Suppressor macrophage (primary cell): ENCODE results near the gene NAXE.
A peak's percentile ranks its signal among the peaks of the same experiment; 100 is the strongest.
"Not testable (repeated sequence)": the region's sequence is repeated elsewhere in the genome, so short reads cannot be mapped to it uniquely, and the experiment has no call there.

Source experiments
- DNase-seq, 4 experiments: peaks; one replicate each; pipeline ENCODE4 v3.0.0-alpha.2; 2020 to 2022

NAXE gene

DNA sequence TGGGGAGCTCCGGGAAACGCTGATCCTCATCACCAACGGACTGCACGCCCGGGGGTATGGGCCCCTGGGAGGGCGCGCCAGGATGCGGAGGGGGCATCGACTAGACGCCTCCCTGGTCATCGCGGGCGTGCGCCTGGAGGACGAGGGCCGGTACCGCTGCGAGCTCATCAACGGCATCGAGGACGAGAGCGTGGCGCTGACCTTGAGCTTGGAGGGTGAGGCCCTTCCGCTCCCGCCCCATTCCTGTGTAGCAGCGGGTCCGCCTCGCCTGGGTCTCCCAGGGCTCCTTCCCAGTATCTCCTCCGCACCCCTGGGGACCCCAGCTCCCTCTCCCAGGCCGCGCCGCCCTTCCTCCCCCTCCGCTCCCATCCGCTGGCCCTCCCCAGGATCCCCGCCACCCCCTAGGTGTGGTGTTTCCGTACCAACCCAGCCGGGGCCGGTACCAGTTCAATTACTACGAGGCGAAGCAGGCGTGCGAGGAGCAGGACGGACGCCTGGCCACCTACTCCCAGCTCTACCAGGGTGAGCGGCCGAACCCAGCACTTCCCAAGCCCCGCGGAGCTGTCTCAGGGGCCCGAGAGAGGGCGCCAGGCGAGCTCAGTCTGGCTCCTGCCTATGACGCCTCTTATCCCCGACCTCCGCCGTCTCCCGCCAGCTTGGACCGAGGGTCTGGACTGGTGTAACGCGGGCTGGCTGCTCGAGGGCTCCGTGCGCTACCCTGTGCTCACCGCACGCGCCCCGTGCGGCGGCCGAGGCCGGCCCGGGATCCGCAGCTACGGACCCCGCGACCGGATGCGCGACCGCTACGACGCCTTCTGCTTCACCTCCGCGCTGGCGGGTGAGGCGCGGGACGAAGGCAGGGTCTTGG is 32.6 kb downstream of the NAXE start:
- peak; percentile 53 to 82 (median 64) for DNase-seq

DNA sequence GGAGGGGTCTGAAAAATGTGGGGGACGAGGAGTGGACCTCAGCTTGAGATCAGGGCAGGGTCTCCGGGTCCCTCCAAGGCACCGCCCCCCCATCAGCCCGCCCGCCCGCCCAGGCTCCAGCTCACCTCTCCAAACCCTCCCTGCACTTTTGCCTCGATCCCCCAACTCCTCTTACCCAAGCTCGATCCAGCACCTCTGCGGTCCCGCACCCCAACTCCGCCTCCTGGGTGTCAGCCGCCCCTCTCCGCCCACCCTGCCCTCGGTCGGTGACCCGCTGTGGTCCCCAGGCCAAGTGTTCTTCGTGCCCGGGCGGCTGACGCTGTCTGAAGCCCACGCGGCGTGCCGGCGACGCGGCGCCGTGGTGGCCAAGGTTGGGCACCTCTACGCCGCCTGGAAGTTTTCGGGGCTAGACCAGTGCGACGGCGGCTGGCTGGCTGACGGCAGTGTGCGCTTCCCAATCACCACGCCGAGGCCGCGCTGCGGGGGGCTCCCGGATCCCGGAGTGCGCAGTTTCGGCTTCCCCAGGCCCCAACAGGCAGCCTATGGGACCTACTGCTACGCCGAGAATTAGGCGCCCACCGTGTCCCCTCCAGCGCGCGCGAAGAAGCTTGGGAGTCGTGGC is 33.3 kb downstream of the NAXE start:
- DNase-seq = peak in 2 of 4 experiments; percentile 10 to 20

DNA sequence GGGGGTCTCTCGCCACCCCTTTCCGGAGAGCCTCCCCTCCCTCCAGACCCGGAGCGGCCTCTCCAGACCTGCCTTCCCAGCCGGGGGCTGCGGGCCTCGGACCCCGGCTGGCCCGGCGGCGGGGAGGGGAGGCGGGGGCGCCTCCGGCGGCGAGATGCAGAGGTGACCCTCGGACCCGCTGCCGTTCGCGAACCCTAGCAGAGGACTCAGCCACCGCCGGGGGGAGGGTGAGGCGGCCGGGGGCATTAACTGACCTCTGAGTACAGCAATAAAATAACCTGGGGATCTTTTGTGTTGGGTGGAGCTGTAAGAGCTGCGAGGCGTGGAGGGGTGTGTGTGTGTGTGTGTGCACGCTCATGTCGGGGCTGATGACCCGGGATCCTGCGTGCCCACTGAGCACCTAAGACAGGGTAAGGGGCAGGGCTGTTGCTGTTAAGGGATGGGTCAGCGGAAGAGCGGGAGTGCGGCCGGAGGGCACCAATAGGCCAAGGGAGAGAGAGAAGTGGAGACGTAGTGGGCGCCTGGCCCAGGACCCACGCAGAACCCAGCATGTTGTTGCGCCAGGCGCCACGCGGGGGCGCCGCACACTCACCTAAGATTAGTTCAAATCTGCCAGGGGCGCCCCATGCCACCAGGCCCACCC is 34.0 kb downstream of the NAXE start:
- DNase-seq = peak; percentile 63 to 85 (median 76)

DNA sequence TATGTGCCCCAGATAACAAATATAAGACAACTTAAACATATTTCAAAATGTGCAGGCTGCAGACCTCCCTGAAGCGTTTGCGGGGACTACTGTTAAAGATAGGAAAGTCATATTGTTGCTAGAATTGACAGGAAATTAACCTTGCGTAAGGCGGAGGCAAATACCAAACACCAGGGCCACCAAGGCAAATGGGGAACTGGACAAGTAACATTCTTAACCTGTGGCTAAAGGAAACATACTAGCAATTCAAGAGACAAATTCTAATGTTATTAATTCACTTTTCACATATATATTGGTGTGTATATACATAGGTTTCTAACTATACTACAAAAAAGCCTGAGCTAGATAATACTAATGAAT is 34.5 kb downstream of the NAXE start:
- DNase-seq = no peak

DNA sequence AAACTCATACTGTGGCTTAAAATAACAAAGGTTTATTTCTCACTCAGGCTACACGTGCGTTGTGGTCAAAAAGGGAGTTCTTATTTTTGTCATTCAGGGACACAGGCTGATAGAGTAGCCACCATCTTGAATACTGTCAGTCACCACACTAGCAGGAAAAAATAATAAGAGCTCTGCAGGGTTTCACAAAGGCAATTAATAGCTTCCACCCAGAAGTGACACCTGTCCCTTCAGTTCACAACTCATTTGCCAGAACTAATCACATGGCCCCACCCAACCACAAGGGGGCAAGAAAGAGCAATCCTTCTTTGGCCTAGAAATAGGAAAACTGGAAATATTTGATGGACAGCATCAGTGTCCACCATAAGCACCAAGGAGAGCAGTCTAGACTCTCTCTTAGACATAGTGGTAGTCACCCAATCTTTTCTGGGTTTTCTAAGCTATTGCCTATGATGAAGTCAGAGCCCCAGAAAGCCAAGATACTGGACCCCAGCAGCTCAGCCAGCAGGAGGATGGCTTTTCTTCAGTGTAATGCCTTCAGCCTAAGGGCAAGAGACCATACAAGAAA is 35.8 kb downstream of the NAXE start:
- DNase-seq = peak; percentile 63 to 76 (median 72)

DNA sequence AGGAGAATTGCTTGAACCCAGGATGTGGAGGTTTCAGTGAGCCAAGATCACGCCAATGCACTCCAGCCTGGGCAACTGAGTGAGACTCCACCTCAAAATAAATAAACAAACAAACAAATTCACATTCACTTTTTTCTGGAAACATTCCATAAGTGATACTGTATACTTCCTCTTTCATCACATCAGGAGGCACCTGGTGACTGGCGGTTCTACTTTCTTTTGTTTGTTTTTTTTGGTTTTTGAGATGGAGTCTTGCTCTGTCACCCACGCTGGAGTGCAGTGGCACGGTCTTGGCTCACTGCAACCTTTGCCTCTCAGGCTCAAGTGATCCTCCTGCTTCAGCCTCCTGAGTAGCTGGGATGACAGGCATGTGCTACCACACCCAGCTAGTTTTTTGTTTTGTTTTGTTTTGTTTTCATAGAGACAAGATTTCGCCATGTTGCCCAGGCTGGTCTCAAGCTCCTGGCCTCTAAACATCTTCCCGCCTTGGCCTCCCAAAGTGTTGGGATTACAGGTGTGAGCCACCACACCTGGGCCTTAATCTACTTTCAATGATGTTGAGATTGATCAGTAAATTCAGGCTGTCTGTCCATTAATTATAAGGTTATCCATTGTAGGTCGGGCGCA is 38.4 kb downstream of the NAXE start:
- DNase-seq = no peak

DNA sequence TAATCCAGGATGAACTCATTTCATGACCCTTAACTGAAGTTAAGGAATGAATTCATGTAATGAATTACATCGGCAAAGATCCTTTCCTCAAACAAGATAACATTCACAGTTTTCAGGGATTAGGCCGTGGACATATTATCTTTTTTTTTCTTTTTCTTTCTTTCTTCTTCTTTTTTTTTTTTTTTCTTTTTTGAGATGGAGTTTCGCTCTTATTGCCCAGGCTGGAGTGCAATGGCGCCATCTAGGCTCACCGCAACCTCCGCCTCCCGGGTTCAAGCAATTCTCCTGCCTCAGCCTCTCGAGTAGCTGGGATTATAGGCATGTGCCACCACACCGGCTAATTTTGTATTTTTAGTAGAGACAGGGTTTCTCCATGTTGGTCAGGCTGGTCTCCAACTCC is 39.6 kb downstream of the NAXE start:
- DNase-seq = not testable (repeated sequence)

DNA sequence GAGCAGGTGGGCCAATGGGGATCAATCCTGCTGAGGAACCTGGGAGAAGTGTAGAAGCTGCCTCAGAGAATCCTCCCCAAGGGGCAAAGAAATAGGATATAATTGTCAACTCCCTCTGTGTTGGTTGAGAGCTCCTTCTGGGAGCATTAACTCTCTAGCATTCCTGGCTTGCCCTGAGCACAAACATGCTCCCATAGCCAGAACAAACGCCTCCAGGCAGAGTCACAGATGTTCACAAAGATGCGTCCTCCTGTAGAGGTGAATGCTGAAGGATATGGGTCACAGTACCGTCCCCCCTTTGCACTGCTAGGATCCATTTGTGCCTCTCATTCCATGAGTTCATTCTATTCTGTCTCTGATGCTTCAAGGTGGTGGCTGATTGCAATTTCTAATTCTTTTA is 40.8 kb downstream of the NAXE start:
- DNase-seq = no peak

DNA sequence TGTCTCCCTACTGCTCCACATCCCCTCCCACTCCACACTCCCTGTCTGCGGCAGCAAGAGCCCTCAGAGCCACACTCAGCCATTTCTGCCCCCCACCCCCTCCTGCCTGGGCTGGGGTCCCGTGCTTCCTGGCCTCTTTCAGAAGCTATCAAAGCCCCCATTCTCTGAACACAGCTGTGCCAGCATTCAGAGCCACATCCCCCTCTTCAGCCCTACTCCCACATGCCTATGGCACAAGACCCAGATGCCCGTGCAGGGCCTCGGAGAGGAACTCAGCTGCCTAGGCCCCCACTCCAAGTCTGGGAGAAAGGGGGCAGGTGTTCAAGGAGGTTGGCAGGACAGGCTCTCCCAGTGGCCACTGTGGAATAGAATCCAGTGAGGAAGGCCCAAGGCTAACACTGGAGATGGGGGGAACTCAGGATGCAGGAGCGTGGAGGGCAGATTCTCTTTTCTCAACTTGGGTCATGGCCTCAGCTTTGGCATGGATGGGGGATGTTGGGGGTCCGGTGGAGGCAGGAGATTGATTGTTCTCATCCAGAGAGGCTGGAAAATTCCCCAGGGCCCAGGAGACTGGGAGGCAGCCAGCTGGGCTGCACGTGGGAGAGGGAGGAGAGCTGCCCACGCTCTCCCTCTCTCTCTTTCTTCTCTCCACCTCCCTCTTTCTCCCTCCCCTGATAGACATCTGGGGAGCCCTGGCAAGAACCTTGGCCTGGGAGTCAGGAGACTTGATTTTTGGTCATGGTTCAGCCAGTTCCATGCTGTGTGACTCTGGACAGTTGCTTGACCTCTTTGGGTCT is 46.8 kb downstream of the NAXE start:
- DNase-seq = no peak

DNA sequence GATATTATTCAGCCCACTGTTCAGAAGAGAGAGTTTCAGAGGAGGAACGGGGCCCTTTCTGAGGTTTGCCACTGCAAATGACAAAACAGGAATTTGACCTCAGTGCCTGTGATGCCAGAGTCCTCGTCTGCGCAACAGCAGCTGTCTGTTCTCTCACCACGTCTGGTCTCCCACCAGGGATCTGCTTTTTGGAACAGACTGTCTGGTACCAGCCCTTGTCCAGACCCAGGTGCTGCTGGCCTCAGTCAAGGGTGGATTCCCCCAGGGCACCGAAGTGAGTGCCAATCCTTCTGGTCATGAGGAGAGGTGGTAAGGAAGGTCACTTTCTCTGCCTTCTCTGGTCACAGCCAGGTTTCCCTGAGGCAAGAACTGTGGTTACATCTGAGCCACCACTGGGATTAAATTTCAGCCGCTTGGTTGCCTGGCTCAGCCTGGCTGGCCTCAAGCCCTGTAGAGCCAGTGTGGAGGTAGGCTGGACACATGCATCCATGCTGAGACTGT is 48.1 kb downstream of the NAXE start:
- no peak for DNase-seq

DNA sequence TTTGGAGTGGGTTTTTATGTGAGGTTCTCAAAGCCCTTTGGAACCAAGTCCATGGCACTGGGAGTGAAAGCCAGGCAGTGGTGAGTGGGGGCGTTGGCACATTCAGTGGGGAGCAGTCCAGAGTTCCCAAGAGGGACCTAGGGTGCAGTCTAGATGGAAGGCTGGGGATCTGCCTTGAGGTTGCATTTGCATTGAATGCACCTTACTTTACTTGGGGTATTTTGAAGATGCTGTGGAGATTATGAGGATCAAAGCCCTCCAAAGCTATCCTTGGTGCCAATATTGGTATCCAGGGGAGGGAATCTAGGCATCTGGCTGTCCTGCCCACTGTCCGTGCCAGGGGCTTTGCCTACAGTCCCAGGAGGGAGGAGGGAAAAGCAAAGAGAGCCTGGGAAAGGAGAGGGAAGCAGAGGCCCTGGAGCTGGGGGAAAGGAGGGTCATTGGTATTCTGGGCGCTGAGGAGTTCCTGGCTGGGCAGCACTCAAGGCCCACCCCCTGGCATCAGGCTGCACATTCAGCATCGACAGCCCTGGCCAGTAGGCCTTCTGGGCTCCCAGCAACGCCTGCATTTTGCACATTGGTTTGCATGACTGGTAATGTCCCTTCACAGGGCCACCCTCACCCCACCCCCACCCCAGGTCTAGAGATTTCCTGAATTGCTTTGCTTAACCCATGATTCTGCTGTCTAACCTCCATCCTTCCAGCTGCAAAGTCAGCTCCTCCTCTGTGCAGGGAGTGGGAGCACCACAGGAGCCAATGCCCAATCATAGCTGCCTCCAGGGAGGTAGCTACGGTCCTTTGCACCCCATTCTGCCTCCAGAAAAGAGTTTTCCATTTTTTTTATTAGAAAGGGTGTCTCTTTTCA is 49.5 kb downstream of the NAXE start:
- no peak for DNase-seq

DNA sequence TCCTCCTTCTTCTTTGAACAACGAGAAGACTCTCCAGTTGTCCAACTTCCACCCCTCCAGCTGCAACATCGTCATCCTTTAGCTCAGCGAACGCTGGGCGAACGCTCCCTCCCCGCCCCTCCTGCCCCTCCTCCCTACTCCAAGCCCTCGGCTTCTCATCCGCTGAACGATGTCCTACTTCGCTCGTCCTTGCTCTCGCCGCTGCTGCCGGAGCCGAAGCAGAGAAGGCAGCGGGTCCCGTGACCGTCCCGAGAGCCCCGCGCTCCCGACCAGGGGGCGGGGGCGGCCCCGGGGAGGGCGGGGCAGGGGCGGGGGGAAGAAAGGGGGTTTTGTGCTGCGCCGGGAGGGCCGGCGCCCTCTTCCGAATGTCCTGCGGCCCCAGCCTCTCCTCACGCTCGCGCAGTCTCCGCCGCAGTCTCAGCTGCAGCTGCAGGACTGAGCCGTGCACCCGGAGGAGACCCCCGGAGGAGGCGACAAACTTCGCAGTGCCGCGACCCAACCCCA is 50.2 kb downstream of the NAXE start, which contains the start of gene BCAN:
Gene BCAN (plus strand): TSS at position 357 of the 504 bp plus-strand sequence. CDS start 3,938 bp downstream, outside the sequence.
- peak in 2 of 4 experiments; percentile 19 to 50 for DNase-seq

DNA sequence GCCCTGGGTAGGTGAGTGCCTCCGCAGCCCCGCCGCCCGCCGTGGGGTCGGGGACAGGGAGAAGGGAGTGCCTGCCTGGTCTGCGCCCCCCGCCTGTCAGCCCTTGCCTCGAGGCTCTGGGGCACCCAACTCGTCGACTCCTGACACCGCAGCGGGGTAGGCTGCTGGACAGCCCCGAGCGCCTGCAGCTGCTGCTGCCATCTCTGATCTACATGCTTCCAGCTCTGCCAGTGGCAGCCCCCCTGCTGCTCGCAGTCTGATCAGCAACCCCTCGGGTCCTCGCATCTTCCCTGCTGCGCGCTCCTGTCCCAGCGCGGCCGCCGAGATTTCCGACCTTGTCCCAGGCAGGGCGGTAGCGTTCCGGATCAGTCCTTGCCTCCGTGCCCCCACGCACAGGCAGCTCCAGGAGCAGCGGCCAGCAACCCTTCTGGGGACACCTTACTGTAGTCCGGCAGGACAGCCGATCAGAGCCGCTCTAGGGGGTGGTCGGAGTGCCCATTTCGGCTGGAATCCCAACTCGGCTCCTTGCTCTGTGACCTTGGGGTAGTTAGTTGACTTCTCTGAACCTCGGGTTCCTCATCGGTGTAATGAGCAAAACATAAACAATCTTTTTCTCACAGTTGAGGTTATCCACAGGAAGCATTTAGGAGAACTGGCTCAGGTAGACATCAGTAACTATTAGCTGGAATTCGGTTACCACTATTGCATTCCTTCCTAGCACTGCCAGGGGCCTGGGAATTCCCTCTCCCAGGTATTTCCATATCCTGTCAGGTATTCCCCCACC is 50.9 kb downstream of the NAXE start:
- no peak for DNase-seq

DNA sequence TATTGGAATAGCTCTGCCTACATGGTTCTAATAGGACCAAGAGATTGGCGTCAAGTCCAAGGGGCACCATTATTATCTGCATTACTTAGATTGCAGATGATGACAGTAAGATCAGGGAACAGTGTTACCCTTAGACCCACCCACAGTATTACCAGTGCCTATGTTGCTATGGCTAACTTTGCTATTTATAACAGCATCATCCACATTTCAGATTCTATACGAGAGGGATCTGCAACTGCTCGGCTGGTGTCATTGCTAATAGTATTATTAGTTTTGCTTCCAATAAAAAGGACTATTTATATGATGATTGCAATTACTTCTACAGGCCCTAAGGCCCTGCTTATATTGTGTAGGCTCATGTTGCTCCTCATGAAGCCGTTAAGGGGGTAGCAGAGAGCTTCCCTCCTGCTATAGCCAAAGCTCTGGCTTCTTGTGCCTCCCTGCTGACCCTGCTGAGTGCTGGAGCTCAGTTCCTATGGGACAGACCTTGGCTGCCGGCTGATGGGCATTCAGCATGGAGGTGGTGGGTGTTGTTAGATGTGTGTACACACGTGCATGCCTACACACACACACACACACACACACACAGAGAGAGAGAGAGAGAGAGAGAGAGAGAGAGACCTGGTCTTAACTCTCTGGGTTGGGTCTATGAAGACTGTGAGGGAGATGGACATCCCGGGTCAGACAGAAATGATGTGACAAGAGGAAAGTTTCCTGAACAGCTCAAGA is 51.6 kb downstream of the NAXE start:
- DNase-seq = no peak

DNA sequence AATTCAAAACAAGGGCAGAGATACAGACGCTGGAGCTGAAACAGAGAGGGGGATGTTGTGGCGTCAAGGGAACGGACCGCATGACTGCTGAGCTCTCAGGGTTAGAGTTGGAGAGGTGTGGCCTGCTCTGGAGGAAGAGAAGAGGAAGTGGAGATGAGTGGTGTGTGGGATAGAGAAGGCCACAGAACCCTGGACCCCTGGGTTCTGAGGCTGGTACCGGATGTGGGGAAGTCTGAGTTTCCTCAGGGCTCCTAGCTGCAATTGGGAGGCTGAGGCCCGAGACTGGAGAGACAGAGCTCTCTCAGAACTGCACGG is 52.2 kb downstream of the NAXE start:
- peak; percentile 55 to 70 (median 66) for DNase-seq
